ENCODE results near the gene VCAN.

VCAN gene

GRCh38 chr5:83498585-83498984, 27.0 kb downstream of the VCAN start:
- DNase-seq = no peak

- DNase-seq = no peak
Observed at GRCh38 chr5:83503662-83504061, 32.1 kb downstream of the VCAN start.

- DNase-seq = no peak
Observed at GRCh38 chr5:83507431-83507830, 35.9 kb downstream of the VCAN start.

- DNase-seq = no peak
Observed at GRCh38 chr5:83509540-83509939, 38.0 kb downstream of the VCAN start.

GRCh38 chr5:83510260-83510659, 38.7 kb downstream of the VCAN start:
- no peak for DNase-seq

GRCh38 chr5:83512061-83512745, 40.7 kb downstream of the VCAN start:
- DNase-seq = no peak

GRCh38 chr5:83513081-83513480, 41.5 kb downstream of the VCAN start:
- DNase-seq = no peak

GRCh38 chr5:83513491-83513890, 41.9 kb downstream of the VCAN start:
- DNase-seq = no peak

- DNase-seq = no peak
Observed at GRCh38 chr5:83516377-83516776, 44.8 kb downstream of the VCAN start.

- DNase-seq = no peak
Observed at GRCh38 chr5:83517072-83517687, 45.6 kb downstream of the VCAN start.

- DNase-seq = no peak
Observed at GRCh38 chr5:83517688-83518085, 46.1 kb downstream of the VCAN start.

GRCh38 chr5:83518319-83519061, 46.9 kb downstream of the VCAN start:
- DNase-seq = no peak

GRCh38 chr5:83522446-83522845, 50.9 kb downstream of the VCAN start:
- DNase-seq = no peak

GRCh38 chr5:83523929-83524328, 52.4 kb downstream of the VCAN start:
- DNase-seq = no peak

GRCh38 chr5:83524345-83524744, 52.8 kb downstream of the VCAN start:
- DNase-seq = no peak

GRCh38 chr5:83524991-83525390, 53.4 kb downstream of the VCAN start:
- no peak for DNase-seq

- DNase-seq = no peak
Observed at GRCh38 chr5:83526289-83526688, 54.7 kb downstream of the VCAN start.

GRCh38 chr5:83527221-83527620, 55.7 kb downstream of the VCAN start:
- no peak for DNase-seq

- DNase-seq = no peak
Observed at GRCh38 chr5:83527722-83528438, 56.3 kb downstream of the VCAN start.

GRCh38 chr5:83528439-83528769, 56.9 kb downstream of the VCAN start:
- no peak for DNase-seq

- no peak for DNase-seq
Observed at GRCh38 chr5:83530193-83530592, 58.6 kb downstream of the VCAN start.

- DNase-seq = no peak
Observed at GRCh38 chr5:83531661-83532060, 60.1 kb downstream of the VCAN start.

- DNase-seq = no peak
Observed at GRCh38 chr5:83538786-83539462, 67.4 kb downstream of the VCAN start.

Measured in effector CD4-positive, alpha-beta T cell (primary cell).